GM18870 (cell line): Measurements from ENCODE around the gene ENGASE.
"Not testable (repeated sequence)": the region's sequence is repeated elsewhere in the genome, so short reads cannot be mapped to it uniquely, and the experiment has no call there.

Source experiments
- ATAC-seq: cut with Tn5 transposase; IDR thresholded peaks from one replicate; pipeline ENCODE4 v1.9.1; 2021; ENCODE audit warnings: moderate library complexity; ENCODE audit not compliant: unreplicated experiment

ENGASE gene

GRCh38 chr17:79074649-79075445 lies at the start of gene ENGASE:
Gene ENGASE (plus strand): TSS chr17:79074824. CDS start chr17:79074945, 121 bp downstream.
- no peak for ATAC-seq

DNA sequence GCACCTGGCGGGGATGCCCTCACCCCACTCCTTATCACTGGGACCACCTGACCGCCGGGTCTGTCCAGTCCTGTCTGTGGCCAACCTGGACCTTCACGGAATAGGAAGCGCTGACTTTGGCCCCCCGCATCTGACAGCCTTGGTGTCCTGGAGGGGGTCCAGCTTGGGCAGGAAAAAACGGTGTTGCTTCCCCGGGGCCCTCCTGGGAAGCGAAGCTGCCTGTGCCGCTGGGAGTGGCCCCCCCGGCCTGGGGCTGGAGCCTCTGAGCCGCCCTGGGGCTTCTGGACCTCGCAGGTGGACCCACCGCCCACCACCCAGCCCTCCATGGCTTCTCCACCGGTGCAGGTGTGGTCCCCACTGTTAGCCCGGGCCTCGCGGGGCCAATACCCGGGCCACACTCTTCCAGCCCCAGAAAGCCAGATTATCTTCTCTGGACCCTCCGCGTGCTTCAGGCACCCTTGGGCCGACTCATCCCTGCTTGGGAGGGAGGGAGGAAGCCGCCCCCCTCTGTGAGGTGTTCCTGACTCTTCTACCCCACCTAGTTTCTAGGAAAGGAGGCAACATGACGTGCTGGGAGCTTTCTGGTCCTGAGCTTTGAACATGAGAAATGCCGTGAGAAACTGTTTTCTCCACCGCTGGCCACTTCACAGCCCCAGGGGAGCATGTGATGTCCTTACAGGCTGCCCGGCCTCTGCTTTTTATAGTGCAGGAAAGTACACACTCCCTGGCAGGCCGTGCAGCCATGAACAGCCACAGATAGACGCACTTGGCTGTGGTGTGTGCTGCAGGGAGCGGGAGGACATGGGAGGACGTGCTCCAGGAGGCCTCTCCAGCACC lies 49.5 kb upstream of the ENGASE start:
- ATAC-seq, result no peak

- ATAC-seq, result no peak
These were observed 48.0 kb upstream of the ENGASE start for GRCh38 chr17:79026376-79027273.

DNA sequence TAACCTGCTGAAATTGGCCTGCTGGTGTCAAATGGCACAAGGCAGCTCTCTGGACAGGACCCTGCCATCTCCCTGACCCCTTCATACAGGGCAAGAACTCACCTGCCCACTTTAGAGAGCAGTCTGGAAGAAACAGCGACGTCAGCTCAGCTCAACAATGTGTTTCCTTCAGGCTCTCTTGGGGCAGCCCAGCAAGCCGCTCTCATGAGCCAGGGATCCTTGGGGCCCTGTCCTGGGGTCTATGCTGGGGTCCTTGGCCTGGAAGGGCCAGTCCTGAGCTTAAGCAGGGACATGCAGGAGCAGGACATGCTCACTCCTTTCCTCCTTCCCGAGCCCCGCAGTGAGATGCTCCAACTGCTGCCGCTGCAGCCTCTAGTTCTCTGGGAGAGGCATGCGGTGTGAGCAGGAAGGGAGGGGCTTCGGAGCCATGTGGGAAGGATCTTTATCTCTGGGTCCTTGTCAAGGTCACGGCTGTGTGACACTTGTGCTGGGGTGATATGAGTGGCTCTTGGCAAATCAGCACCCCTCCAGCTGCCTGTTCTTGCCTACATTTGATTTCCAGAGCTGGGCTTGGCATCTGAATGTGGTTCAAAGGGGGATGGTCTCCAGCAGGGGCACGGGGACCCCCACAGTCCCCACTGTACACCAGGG lies 47.2 kb upstream of the ENGASE start:
- no peak for ATAC-seq

DNA sequence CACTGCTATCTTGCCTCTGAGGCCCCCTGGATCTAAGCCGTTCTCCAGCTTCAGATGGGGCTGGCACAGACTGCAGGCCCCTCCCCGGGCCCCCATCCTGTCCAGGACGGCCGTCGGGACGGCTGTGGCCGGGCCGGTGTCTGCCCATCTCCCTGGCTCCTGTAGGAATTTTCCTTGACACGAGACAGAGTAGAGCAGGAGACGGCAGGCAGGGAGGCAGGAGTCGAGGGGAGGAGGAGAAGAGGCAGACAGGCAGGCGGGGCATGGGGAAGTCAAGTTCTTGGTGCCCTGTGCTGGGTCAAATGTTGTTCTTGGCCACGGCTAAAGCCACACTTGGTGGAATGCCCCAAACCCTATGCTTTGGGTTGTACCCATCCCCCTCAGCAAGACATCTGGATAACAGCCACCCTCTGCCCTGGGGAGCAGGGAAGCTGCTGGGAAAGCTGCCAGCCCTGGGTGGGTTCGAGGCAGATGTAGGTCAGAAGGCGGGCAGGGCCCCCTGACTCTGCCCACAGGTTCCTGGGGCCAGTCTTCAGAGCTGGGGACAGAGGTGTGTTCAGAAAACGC lies 46.6 kb upstream of the ENGASE start:
- no peak for ATAC-seq

GRCh38 chr17:79028496-79029326 lies 45.9 kb upstream of the ENGASE start:
- ATAC-seq, result no peak

GRCh38 chr17:79029327-79030009 lies 45.2 kb upstream of the ENGASE start:
- ATAC-seq, result no peak

GRCh38 chr17:79030636-79031035 lies 44.0 kb upstream of the ENGASE start:
- ATAC-seq, result not testable (repeated sequence)

- ATAC-seq, result no peak
These were observed 42.4 kb upstream of the ENGASE start for GRCh38 chr17:79031996-79032875.

GRCh38 chr17:79033046-79033616 lies 41.5 kb upstream of the ENGASE start:
- no peak for ATAC-seq

- ATAC-seq, result no peak
These were observed 40.7 kb upstream of the ENGASE start for GRCh38 chr17:79033741-79034501.

- ATAC-seq, result no peak
These were observed 39.6 kb upstream of the ENGASE start for GRCh38 chr17:79034931-79035485.

GRCh38 chr17:79035686-79036085 lies 38.9 kb upstream of the ENGASE start:
- no peak for ATAC-seq

DNA sequence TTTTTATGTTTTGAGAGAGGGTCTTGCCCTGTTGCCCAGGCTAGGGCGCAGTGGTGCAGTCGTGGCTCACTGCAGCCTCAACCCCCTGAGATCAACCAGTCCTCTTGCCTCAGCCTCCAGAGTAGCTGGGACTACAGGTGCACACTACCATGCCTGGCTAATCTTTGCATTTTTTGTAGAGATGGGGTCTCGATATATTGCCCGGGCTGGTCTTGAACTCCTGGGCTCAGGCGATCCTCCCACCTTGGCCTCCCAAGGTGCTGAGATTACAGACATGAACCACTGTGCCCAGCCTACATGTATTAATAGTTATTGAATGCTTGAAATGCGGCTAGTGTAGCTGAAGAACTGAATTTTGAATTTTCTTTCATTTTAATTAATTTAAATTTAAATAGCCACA lies 38.4 kb upstream of the ENGASE start:
- ATAC-seq, result no peak

- ATAC-seq, result no peak
These were observed 38.0 kb upstream of the ENGASE start for GRCh38 chr17:79036596-79036995.

DNA sequence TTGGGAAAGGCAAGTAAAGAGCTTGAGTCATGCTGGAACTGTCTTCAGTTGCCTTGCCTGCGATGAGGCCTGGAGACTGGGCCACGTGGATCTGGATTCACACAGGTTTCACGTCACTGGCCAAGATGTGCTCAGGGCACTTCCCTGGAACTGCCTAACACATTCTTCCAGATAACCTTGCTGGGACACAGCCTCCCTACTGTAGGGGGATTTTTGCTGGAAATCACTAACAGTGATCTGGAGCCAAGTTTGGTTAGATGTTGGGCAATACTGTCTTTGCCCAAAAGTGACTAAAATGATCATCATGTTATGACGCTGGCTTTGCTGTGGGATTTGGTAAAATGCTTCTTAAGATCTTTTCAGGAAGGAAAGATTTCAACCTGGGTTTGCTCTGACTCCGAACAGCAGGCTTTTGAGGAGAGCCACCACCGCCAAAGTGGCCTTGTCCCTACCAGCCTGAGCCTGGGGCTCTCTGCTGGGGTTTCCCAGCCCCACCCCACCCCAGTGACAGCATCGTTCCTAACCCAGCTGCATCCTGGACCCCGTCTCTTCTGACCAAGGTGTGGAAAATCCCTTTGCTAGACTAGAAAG lies 36.0 kb upstream of the ENGASE start:
- no peak for ATAC-seq
